ENCODE results near the gene SPRR5.

Gene SPRR5

GRCh38 chr1:152928671-152929070, 18.3 kb upstream of the SPRR5 start:
- Histone ChIP-seq H3K79me2 (ENCODE audit: insufficient read depth, low read length) (no peaks in the 10 kb centered on the region), H3K4me3 (ENCODE audit: low read depth, low read length, poor library complexity, severe bottlenecking) (no peak overlapping the region), H3F3A (ENCODE audit: insufficient read depth, low read length) (no peaks in the 10 kb centered on the region), H2AFZ (ENCODE audit: low read length) (no peak overlapping the region), H4K20me1 (ENCODE audit: insufficient read depth, low read length) (no peaks in the 10 kb centered on the region), H3K36me3 (ENCODE audit: insufficient read depth, low read length) (no peaks in the 10 kb centered on the region), H3K4me1 (ENCODE audit: insufficient read depth, low read length, severe bottlenecking) (no peaks in the 10 kb centered on the region), H3K27me3 (ENCODE audit: insufficient read depth, low read length) (no peaks in the 10 kb centered on the region), H3K9ac (ENCODE audit: low read length) (no peak overlapping the region), H3K9me3 (ENCODE audit: low read length) (no peaks in the 10 kb centered on the region), H3K4me2 (ENCODE audit: low read length) (no peak overlapping the region), H3K27ac (ENCODE audit: low read depth, low read length, poor library complexity, severe bottlenecking) (no peak overlapping the region), H3K9me2 (ENCODE audit: low read depth, low read length) (no peaks in the 10 kb centered on the region)
- no peak for TF ChIP-seq CTCF (IDR thresholded peaks at IDR 0.05; ENCODE audit: low read length)
- no peak for TF ChIP-seq EZH2 (IDR thresholded peaks at IDR 0.05; ENCODE audit: borderline replicate concordance, low read length)

GRCh38 chr1:152932170-152932811, 14.7 kb upstream of the SPRR5 start:
- Histone ChIP-seq H3K9me3 (ENCODE audit: low read length) (no peaks in the 10 kb centered on the region), H3K27me3 (ENCODE audit: insufficient read depth, low read length) (no peaks in the 10 kb centered on the region), H3K4me2 (ENCODE audit: low read length) (no peak overlapping the region), H3F3A (ENCODE audit: insufficient read depth, low read length) (no peaks in the 10 kb centered on the region), H3K9me2 (ENCODE audit: low read depth, low read length) (no peaks in the 10 kb centered on the region), H3K9ac (ENCODE audit: low read length) (no peak overlapping the region), H2AFZ (ENCODE audit: low read length) (no peak overlapping the region), H3K36me3 (ENCODE audit: insufficient read depth, low read length) (no peaks in the 10 kb centered on the region), H3K79me2 (ENCODE audit: insufficient read depth, low read length) (no peaks in the 10 kb centered on the region), H3K27ac (ENCODE audit: low read depth, low read length, poor library complexity, severe bottlenecking) (no peak overlapping the region), H3K4me1 (ENCODE audit: insufficient read depth, low read length, severe bottlenecking) (no peaks in the 10 kb centered on the region), H3K4me3 (ENCODE audit: low read depth, low read length, poor library complexity, severe bottlenecking) (no peak overlapping the region), H4K20me1 (ENCODE audit: insufficient read depth, low read length) (no peaks in the 10 kb centered on the region)
- TF ChIP-seq EZH2 (IDR thresholded peaks at IDR 0.05; ENCODE audit: borderline replicate concordance, low read length) = no peak
- no peak for TF ChIP-seq CTCF (IDR thresholded peaks at IDR 0.05; ENCODE audit: low read length)

- no peaks in the 10 kb centered on the region for H3K9me2 ChIP-seq (ENCODE audit: low read depth, low read length)
- no peaks in the 10 kb centered on the region for H3K79me2 ChIP-seq (ENCODE audit: insufficient read depth, low read length)
- TF ChIP-seq CTCF (IDR thresholded peaks at IDR 0.05; ENCODE audit: low read length) (no peak), EZH2 (IDR thresholded peaks at IDR 0.05; ENCODE audit: borderline replicate concordance, low read length) (no peak)
- H3K4me2 ChIP-seq (ENCODE audit: low read length) = no peak overlapping the region
- no peak overlapping the region for H2AFZ ChIP-seq (ENCODE audit: low read length)
- no peaks in the 10 kb centered on the region for H3K9me3 ChIP-seq (ENCODE audit: low read length)
- no peaks in the 10 kb centered on the region for H4K20me1 ChIP-seq (ENCODE audit: insufficient read depth, low read length)
- H3K36me3 ChIP-seq (ENCODE audit: insufficient read depth, low read length) = no peaks in the 10 kb centered on the region
- H3K4me3 ChIP-seq (ENCODE audit: low read depth, low read length, poor library complexity, severe bottlenecking) = no peak overlapping the region
- no peaks in the 10 kb centered on the region for H3F3A ChIP-seq (ENCODE audit: insufficient read depth, low read length)
- no peak overlapping the region for H3K9ac ChIP-seq (ENCODE audit: low read length)
- no peak overlapping the region for H3K27ac ChIP-seq (ENCODE audit: low read depth, low read length, poor library complexity, severe bottlenecking)
- H3K27me3 ChIP-seq (ENCODE audit: insufficient read depth, low read length) = no peaks in the 10 kb centered on the region
- H3K4me1 ChIP-seq (ENCODE audit: insufficient read depth, low read length, severe bottlenecking) = no peaks in the 10 kb centered on the region
Measured at GRCh38 chr1:152933196-152933595, 13.8 kb upstream of the SPRR5 start.
